Esophagus squamous epithelium (tissue), 4 donors: ENCODE measurements around the gene DNAJC22.

Experiments
- CTCF ChIP-seq, 6 experiments: fragments of 450-650 bp in 4 of 6; fragments of 200-600 bp in 2 of 6; sonication (generic) in 2 of 6; IDR thresholded peaks; one replicate each; pipeline ENCODE4 v1.5.1; 2016 to 2019; ENCODE audit warnings: antibody characterized with exemption in 6 of 6, mild to moderate bottlenecking in 4 of 6, moderate library complexity in 4 of 6
- POLR2A ChIP-seq, 4 donors: fragments of 450-650 bp; IDR thresholded peaks; one replicate each; pipeline ENCODE4 v1.6.1; 2017; ENCODE audit warnings: antibody characterized with exemption in 4 of 4, mild to moderate bottlenecking in 4 of 4, moderate library complexity in 3 of 4

GRCh38 chr12:49364989-49365388 is 18.3 kb downstream of the DNAJC22 start:
- TF ChIP-seq CTCF (IDR thresholded peaks at IDR 0.05) (no peak), POLR2A (IDR thresholded peaks at IDR 0.05) (no peak)
